Measurements from ENCODE around the gene UBE2M.
A peak's percentile ranks its signal among the peaks of the same experiment; 100 is the strongest.

The UBE2M gene

GRCh38 chr19:58557221-58558065, 968 bp downstream of the UBE2M start:
- DNase-seq (ENCODE audit: low read depth, low spot score) = no peak
- H3K27ac ChIP-seq = peak overlapping the region; percentile 98

DNA sequence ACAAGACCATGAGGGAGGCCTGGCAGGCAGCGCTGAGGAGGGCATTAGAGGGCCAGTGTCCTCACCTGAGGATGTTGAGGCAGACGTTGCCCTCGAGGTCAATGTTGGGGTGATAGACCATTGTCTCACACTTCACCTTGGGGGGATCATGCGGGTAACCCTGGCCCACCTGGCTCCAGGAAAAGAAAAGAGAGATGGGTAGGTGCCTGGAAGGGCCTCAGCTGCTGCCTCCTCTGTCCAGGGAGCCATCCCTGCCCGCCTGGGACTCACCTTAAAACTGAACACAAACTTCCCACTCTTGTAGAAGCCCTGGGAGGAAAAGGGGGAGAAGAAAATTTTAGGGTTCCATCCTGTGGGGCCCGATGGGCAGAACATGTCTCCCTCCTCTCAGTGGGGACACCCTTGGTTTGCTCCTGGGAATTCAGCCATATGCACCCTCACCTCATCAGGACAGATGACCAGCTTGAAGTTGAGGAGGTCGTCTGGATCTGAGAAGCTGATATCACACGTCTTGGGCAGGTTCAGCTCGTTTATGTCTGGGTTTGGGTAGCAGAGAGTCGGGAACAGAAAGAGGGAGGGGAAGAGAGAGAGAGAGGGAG, 1.7 kb downstream of the UBE2M start:
- peak overlapping the region; percentile 98 for H3K27ac ChIP-seq
- DNase-seq (ENCODE audit: low read depth, low spot score) = no peak

GRCh38 chr19:58555920-58556621, 2.3 kb downstream of the UBE2M start:
- peak overlapping the region; percentile 98 for H3K27ac ChIP-seq
- no peak for DNase-seq (ENCODE audit: low read depth, low spot score)

- DNase-seq (ENCODE audit: low read depth, low spot score) = no peak
Observed at GRCh38 chr19:58555369-58555885, 3.0 kb downstream of the UBE2M start.

GRCh38 chr19:58554494-58555368, 3.7 kb downstream of the UBE2M start, which contains the start of gene CHMP2A:
TSS of gene CHMP2A (minus strand) at chr19:58555105. CDS start at chr19:58554212, 893 bp downstream.
- no peak for DNase-seq (ENCODE audit: low read depth, low spot score)
- peak within 1 kb of the TSS; percentile 98 for H3K27ac ChIP-seq

More at GRCh38 chr19:58555369-58555885, 3.0 kb downstream of the UBE2M start:
- H3K27ac ChIP-seq = peak overlapping the region; percentile 98

DNA sequence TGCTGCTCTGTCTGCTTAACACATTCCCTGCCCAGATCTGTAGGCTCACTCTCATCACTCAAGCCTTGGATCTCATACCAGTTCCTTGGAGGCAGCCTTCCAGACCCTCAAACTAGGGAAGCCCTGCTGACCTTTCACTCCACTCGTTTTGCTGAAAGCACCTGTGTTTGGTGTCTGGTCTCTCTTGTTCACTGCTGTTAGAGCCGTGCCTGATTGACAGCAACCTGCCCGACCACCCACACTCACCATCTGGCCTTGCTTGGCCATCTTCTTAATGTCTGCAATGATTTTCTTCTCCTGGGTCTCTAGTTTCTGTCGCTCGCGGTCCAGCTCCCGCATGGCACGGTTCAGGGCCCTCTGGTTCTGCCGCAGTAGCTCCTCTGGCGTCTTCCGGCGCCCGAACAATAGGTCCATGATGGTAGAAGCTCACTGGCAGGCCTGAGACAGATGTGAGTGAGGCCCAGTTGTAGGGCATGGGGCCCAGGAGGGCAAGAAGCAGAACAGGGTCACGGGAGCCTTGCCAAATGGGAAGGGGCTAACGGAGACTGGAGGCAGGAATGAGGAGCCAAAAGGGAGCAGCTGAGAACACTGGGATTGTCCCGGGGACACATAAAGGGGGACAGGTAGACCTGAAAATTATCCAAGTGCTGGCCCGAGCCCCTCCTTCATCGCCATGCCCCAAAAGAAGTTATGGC, 4.5 kb downstream of the UBE2M start:
- DNase-seq (ENCODE audit: low read depth, low spot score) = no peak
- H3K27ac ChIP-seq = peak overlapping the region; percentile 98

DNA sequence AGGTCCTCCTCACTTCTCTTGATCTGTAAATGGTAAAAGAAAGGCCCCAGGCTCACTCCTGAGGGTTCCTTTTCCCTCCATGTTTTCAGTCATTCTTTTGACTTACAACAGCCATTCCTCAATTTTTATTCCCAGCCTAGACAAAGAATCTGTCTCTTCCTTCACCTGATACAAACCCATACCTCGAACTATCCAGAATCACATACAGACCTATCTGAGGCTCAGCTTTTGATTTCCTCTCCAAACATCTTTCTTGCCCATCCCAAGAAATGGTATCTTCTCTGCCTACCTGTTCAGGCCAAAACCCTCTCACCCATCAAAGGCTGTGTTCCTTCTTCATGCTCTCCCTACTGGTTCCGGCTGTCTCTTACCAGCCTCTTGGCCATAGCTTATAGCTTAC, 5.8 kb downstream of the UBE2M start:
- DNase-seq (ENCODE audit: low read depth, low spot score) = no peak
- no peak overlapping the region for H3K27ac ChIP-seq

- no peak for DNase-seq (ENCODE audit: low read depth, low spot score)
- H3K27ac ChIP-seq = no peak overlapping the region
Observed at GRCh38 chr19:58551577-58552471, 6.6 kb downstream of the UBE2M start.

DNA sequence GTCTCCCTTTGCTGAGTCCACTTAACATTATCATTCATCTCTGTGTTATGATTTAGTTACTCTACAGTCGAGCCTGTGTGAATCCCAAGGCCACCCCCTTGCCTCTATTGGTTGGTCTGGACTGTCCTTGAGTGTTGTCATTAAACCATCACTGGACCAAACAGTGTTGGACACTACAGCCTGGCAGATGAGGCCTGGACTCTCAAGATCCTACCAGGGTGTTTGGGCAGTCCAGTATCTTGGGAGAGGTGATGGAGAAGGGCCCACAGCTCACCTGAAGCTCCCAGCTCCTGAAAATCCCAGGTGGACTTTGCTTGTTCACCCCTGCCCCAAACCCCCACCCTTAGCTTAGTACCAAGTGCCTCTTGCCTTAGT, 7.3 kb downstream of the UBE2M start:
- no peak overlapping the region for H3K27ac ChIP-seq
- no peak for DNase-seq (ENCODE audit: low read depth, low spot score)

DNA sequence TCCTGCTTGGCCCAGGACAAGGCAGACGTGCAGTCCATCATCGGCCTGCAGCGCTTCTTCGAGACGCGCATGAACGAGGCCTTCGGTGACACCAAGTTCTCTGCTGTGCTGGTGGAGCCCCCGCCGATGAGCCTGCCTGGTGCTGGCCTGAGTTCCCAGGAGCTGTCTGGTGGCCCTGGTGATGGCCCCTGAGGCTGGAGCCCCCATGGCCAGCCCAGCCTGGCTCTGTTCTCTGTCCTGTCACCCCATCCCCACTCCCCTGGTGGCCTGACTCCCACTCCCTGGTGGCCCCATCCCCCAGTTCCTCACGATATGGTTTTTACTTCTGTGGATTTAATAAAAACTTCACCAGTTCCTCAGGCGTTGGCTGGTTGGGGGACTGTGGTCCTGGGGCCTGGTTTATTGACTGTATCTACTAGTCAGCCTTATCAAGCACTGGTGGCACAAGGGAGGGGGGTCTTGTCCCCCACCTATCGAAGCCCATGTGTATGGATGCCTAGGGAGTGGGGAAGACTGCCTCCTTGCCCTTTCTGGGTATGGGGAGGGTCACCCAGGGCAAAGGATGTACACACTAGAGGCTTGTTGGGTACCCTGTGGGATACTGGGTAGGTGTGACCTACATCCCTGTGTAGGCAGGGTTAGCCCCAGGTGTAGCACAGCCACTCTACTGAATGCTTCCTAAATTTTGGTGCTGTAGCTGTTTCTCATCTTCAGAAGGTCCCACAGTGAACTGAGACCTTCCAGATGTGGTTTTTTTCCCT, 7.9 kb downstream of the UBE2M start:
- DNase-seq (ENCODE audit: low read depth, low spot score) = no peak
- H3K27ac ChIP-seq = no peak overlapping the region

GRCh38 chr19:58549664-58550361, 8.6 kb downstream of the UBE2M start:
- DNase-seq (ENCODE audit: low read depth, low spot score) = no peak
- no peak overlapping the region for H3K27ac ChIP-seq

GRCh38 chr19:58548859-58549663, 9.3 kb downstream of the UBE2M start:
- DNase-seq (ENCODE audit: low read depth, low spot score) = no peak
- H3K27ac ChIP-seq = no peak overlapping the region

- no peak for DNase-seq (ENCODE audit: low read depth, low spot score)
- H3K27ac ChIP-seq = peak overlapping the region; percentile 9
Observed at GRCh38 chr19:58547323-58548312, 10.8 kb downstream of the UBE2M start.

DNA sequence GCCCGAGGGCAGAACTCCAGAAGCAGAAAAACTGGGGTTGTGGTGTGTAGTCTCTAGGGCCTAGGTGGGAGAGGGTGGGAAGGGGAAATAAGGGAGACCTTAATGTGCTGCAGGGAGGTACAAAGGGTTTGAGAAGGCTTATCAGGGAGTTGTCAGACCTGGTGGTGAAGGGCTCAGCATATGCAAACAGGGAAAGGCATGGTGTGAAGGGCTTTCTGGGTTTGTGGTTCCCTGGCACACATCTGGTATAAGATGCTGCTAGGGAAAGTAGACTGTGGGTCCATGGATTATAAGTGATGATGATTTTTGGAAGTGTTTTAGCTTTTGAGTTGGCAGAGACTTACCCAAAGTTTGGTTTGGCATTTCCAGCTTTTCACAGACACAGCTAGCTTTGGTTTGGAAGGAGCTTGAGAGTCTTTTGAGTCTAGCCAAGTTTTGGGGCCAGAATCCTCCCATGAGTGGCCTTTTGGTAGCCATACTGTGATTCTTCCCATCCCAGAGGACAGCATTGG, 12.3 kb downstream of the UBE2M start:
- H3K27ac ChIP-seq = peak overlapping the region; percentile 9

More for the DNA sequence above, 12.3 kb downstream of the UBE2M start:
- DNase-seq (ENCODE audit: low read depth, low spot score) = no peak

All from epithelial cell of prostate (primary cell).